IMR-90 (cell line): Measurements from ENCODE around the gene AIFM2.

ENCODE experiments used
- CEBPB ChIP-seq: IDR thresholded peaks from 2 replicates; pipeline ENCODE4 v1.6.1; 2012; ENCODE audit warnings: low read depth, low read length, improper control_type of control experiment
- CTCF ChIP-seq: conservative IDR thresholded peaks from 2 replicates; pipeline ENCODE4 v1.5.1; 2012; ENCODE audit warnings: mild to moderate bottlenecking, low read depth, low read length, improper control_type of control experiment
- ELK1 ChIP-seq: fragments of 150-350 bp; IDR thresholded peaks from 2 replicates; pipeline ENCODE4 v1.6.1; 2016; ENCODE audit warnings: low read depth, mild to moderate bottlenecking, low read length, moderate library complexity, borderline replicate concordance
- MAZ ChIP-seq: IDR thresholded peaks from 2 replicates; pipeline ENCODE4 v1.6.1; 2012; ENCODE audit warnings: low read depth, mild to moderate bottlenecking, low read length, improper control_type of control experiment, moderate library complexity, borderline replicate concordance
- MXI1 ChIP-seq: IDR thresholded peaks from 2 replicates; pipeline ENCODE4 v1.6.1; 2012; ENCODE audit warnings: low read depth, mild to moderate bottlenecking, low read length, moderate library complexity, borderline replicate concordance
- RCOR1 ChIP-seq: IDR thresholded peaks from 2 replicates; pipeline ENCODE4 v1.6.1; 2012; ENCODE audit warnings: mild to moderate bottlenecking, low read length, improper control_type of control experiment; ENCODE audit not compliant: insufficient replicate concordance
- RFX5 ChIP-seq: IDR thresholded peaks from 2 replicates; pipeline ENCODE4 v1.8.0; 2012; ENCODE audit warnings: low read depth, mild to moderate bottlenecking, low read length, moderate library complexity
- SMC3 ChIP-seq: fragments of 150-350 bp; IDR thresholded peaks from 2 replicates; pipeline ENCODE4 v1.6.1; 2016; ENCODE audit warnings: low read depth, mild to moderate bottlenecking, antibody characterized with exemption, low read length, moderate library complexity

- no peak for TF ChIP-seq MXI1
- TF ChIP-seq CTCF: peak; percentile 85
- TF ChIP-seq RCOR1: no peak
- no peak for TF ChIP-seq CEBPB
- TF ChIP-seq SMC3: peak; percentile 41
- no peak for TF ChIP-seq ELK1
- TF ChIP-seq MAZ: peak; percentile 49; the same call in 1 of the 2 replicates
- no peak for TF ChIP-seq RFX5
Observed at GRCh38 chr10:70146489-70147258, 14.0 kb upstream of the AIFM2 start, which contains the start of gene TYSND1.
